ENCODE data around the gene TEKT4. TPM values are rescaled to one million over a fixed set of nuclear protein-coding genes. Genes with fewer than 3 reads are reported as not detected.
"Not testable (repeated sequence)": the region's sequence is repeated elsewhere in the genome, so short reads cannot be mapped to it uniquely, and the experiment has no call there.

TEKT4 gene, protein sequence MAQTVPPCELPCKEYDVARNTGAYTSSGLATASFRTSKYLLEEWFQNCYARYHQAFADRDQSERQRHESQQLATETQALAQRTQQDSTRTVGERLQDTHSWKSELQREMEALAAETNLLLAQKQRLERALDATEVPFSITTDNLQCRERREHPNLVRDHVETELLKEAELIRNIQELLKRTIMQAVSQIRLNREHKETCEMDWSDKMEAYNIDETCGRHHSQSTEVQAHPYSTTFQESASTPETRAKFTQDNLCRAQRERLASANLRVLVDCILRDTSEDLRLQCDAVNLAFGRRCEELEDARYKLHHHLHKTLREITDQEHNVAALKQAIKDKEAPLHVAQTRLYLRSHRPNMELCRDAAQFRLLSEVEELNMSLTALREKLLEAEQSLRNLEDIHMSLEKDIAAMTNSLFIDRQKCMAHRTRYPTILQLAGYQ
- total RNA-seq, result not detected in 2 replicates
- not detected in 2 replicates for polyA plus RNA-seq
- polyA plus RNA-seq (2011; cell fraction: cytosol; rRNA removed), result not detected in 2 replicates
- polyA plus RNA-seq (2011; cell fraction: nucleus; rRNA removed), result not detected in 2 replicates
- not detected in 2 replicates for polyA plus RNA-seq (2012)
- not detected in 2 replicates for polyA minus RNA-seq
- polyA minus RNA-seq (2011; cell fraction: cytosol; rRNA and poly(A)+ RNA removed), result not detected
- polyA minus RNA-seq (2011; cell fraction: nucleus; rRNA and poly(A)+ RNA removed), result not detected in 2 replicates
- not detected for Bru-seq, nascent RNA
- not detected for BruChase-seq, experiment 1, labeled RNA remaining after a 6-hour chase
- not detected for BruChase-seq, experiment 2, labeled RNA remaining after a 2-hour chase
- long read RNA-seq, result 0 reads

DNA sequence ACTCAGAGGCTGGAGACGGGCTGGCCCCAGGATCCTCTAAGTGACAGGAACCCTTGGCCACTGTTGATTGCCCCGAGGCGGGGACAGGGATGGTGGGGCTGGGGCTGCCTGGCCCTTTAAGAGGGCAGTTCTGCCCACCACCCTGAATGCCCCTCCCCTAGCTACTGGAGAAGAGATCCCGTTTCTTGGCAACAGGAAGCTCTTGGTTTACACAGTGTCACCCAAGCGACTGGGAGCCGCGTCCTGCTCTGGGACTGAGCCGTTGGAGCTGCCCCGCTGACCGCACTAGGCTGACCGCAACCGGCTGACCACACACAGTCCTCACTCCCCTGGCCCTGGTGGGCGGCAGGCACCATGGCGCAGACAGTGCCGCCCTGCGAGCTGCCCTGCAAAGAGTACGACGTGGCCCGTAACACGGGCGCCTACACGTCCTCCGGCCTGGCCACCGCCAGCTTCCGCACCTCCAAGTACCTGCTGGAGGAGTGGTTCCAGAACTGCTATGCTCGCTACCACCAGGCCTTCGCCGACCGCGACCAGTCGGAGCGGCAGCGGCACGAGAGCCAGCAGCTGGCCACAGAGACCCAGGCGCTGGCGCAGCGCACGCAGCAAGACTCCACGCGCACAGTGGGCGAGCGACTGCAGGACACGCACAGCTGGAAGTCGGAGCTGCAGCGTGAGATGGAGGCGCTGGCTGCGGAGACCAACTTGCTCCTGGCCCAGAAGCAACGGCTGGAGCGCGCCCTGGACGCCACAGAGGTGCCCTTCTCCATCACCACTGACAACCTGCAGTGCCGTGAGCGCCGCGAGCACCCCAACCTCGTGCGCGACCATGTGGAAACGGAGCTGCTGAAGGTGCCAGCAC lies at the start of gene TEKT4:
TSS of gene TEKT4 (plus strand) at position 205 of the 862 bp plus-strand sequence. CDS start at position 355, 150 bp downstream.
- no peak within 1 kb of the TSS for H3K4me2 ChIP-seq (ENCODE audit: insufficient read depth, low read length)
- H3K27ac ChIP-seq (ENCODE audit: insufficient read depth, low read depth, low read length), result no peak within 1 kb of the TSS
- H3K9me3 ChIP-seq (replicated peaks; ENCODE audit: control insufficient read depth, insufficient read depth, low read length), result no peaks in the 10 kb centered on the region
- intact Hi-C loops (cut with micrococcal nuclease) (no loop called here), dilution Hi-C loops (cut with MboI; ENCODE audit: extremely low pct_ligation_motif_present, low sequenced_read_pairs) (no loop called here)
- no peaks in the 10 kb centered on the region for H4K20me1 ChIP-seq (replicated peaks; ENCODE audit: control insufficient read depth, extremely low read depth, insufficient read depth, low read length)
- DNase-seq (ENCODE audit: low read depth, low spot score), result no peak
- TF ChIP-seq MYC (IDR thresholded peaks at IDR 0.05; ENCODE audit: low read depth, low read length) (no peak), POLR2A (IDR thresholded peaks at IDR 0.05; ENCODE audit: low read depth, low read length) (no peak), FOS (IDR thresholded peaks at IDR 0.05; ENCODE audit: borderline replicate concordance, insufficient read depth, low read length) (no peak), EZH2 (IDR thresholded peaks at IDR 0.05; ENCODE audit: borderline replicate concordance, low read depth, low read length, severe bottlenecking) (no peak), JUN (IDR thresholded peaks at IDR 0.05; ENCODE audit: borderline replicate concordance, insufficient read depth, insufficient read length, low read depth) (no peak)
- TF ChIP-seq, protein P1, sequence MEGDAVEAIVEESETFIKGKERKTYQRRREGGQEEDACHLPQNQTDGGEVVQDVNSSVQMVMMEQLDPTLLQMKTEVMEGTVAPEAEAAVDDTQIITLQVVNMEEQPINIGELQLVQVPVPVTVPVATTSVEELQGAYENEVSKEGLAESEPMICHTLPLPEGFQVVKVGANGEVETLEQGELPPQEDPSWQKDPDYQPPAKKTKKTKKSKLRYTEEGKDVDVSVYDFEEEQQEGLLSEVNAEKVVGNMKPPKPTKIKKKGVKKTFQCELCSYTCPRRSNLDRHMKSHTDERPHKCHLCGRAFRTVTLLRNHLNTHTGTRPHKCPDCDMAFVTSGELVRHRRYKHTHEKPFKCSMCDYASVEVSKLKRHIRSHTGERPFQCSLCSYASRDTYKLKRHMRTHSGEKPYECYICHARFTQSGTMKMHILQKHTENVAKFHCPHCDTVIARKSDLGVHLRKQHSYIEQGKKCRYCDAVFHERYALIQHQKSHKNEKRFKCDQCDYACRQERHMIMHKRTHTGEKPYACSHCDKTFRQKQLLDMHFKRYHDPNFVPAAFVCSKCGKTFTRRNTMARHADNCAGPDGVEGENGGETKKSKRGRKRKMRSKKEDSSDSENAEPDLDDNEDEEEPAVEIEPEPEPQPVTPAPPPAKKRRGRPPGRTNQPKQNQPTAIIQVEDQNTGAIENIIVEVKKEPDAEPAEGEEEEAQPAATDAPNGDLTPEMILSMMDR (IDR thresholded peaks at IDR 0.05; ENCODE audit: extremely low read depth in 1 of 2, insufficient read depth in 1 of 2, low read depth in 1 of 2, low read length in 2 of 2), result no peak
- TF ChIP-seq, protein P2, sequence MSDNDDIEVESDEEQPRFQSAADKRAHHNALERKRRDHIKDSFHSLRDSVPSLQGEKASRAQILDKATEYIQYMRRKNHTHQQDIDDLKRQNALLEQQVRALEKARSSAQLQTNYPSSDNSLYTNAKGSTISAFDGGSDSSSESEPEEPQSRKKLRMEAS (IDR thresholded peaks at IDR 0.05; ENCODE audit: insufficient read depth, insufficient read length), result no peak
- H3K4me3 ChIP-seq (replicated peaks in 1 of 3; ENCODE audit: insufficient read depth in 1 of 3, low read depth in 1 of 3, low read length in 3 of 3), result no peak within 1 kb of the TSS
- no peak within 1 kb of the TSS for H3K9ac ChIP-seq (replicated peaks; ENCODE audit: extremely low read depth, insufficient read depth, low read length)
- ChIA-PET POLR2A (no interaction called here), CTCF (no interaction called here)
- H3K9me1 ChIP-seq (replicated peaks; ENCODE audit: control insufficient read depth, extremely low read depth, insufficient read depth, low read length), result no peaks in the 10 kb centered on the region
- no peaks in the 10 kb centered on the region for H3K27me3 ChIP-seq (ENCODE audit: control insufficient read depth in 2 of 2, insufficient read depth in 2 of 2, low read length in 2 of 2)
- no peak within 1 kb of the TSS for H2AFZ ChIP-seq (ENCODE audit: low read depth, low read length)
- H3K79me2 ChIP-seq (ENCODE audit: control insufficient read depth, insufficient read depth, low read length), result no peaks in the 10 kb centered on the region
- H3K4me1 ChIP-seq (ENCODE audit: control insufficient read depth, extremely low read depth, insufficient read depth, low read length), result no peaks in the 10 kb centered on the region
- BruUV-seq (replicated peaks), result no TSS peak
- H3K36me3 ChIP-seq (ENCODE audit: control insufficient read depth in 2 of 2, extremely low read depth in 1 of 2, insufficient read depth in 2 of 2, low read length in 2 of 2), result no peaks in the 10 kb centered on the region
- FAIRE-seq, result no peak

DNA sequence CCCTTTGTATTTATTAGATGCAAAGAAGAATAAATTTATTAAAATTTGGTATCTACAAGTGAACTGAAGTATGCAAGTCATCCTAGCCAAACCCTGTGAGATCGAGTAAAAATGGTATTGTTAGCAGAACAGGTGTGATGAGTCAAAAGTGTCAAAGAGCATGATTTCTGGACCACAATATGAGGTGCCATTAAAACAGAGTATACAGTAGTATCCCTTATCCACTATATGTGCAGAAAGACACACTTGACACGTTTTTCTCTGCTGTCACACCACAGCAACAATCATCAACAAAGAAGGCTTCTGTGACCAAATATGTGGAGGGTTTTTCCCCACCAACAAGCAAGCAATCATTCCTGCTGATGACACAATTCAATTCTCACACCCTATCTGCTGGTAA lies 32.0 kb upstream of the TEKT4 start:
- H3K27me3 ChIP-seq (ENCODE audit: control insufficient read depth in 2 of 2, insufficient read depth in 2 of 2, low read length in 2 of 2); FAIRE-seq; H3K27ac ChIP-seq (ENCODE audit: insufficient read depth, low read depth, low read length); H3K79me2 ChIP-seq (ENCODE audit: control insufficient read depth, insufficient read depth, low read length); H3K36me3 ChIP-seq (ENCODE audit: control insufficient read depth in 2 of 2, extremely low read depth in 1 of 2, insufficient read depth in 2 of 2, low read length in 2 of 2); H2AFZ ChIP-seq (ENCODE audit: low read depth, low read length); dilution Hi-C loops (cut with MboI; ENCODE audit: extremely low pct_ligation_motif_present, low sequenced_read_pairs); H4K20me1 ChIP-seq (replicated peaks; ENCODE audit: control insufficient read depth, extremely low read depth, insufficient read depth, low read length); POLR2A ChIA-PET; H3K4me2 ChIP-seq (ENCODE audit: insufficient read depth, low read length); H3K4me3 ChIP-seq (replicated peaks in 1 of 3; ENCODE audit: insufficient read depth in 1 of 3, low read depth in 1 of 3, low read length in 3 of 3); BruUV-seq (replicated peaks); DNase-seq (ENCODE audit: low read depth, low spot score); H3K9me1 ChIP-seq (replicated peaks; ENCODE audit: control insufficient read depth, extremely low read depth, insufficient read depth, low read length); CTCF ChIA-PET; H3K9ac ChIP-seq (replicated peaks; ENCODE audit: extremely low read depth, insufficient read depth, low read length); H3K4me1 ChIP-seq (ENCODE audit: control insufficient read depth, extremely low read depth, insufficient read depth, low read length); H3K9me3 ChIP-seq (replicated peaks; ENCODE audit: control insufficient read depth, insufficient read depth, low read length); intact Hi-C loops (cut with micrococcal nuclease): not testable (repeated sequence)

Measured in endothelial cell of umbilical vein (primary cell).